ENCODE measurements around the gene DHX58. TPM values are rescaled to one million over a fixed set of nuclear protein-coding genes. Genes with fewer than 3 reads are reported as not detected.

Gene DHX58
- total and polyA plus RNA-seq, 10 of the 15 experiments (the other 5 are each of a cell fraction or from before 2014, with no cell fraction given), result 3.5 to 69.8 (median 16.4) TPM

DNA sequence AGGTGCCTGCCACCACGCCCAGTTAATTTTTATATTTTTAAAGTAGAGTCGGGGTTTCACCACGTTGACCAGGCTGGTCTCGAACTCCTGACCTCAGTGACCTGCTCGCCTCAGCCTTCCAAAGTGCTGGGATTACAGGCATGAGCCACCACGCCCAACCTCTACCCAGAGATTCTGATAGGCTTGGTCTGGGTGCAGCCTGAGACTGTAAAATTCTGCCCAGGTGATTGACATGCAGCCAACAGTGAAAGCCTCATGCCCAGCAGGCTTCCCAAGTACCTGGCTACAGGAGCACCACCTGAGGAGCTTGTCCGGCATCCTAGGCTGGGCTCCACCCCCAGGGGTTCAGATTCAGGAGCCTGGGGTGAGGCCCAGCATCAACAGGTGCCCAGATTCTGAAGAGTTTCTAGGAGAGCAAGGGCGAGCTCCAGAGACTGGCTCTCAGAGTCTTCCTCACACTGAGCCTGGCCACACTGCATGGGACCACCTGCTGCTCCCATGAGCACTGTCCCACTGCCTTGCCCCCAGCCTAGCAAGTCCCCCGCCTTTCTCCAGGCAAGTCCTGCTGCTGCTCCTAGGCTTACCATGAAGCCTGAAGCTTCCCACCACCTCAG lies 30.9 kb downstream of the DHX58 start:
- no peaks in the 10 kb centered on the region for H3K36me3 ChIP-seq (ENCODE audit: control insufficient read depth in 2 of 2, insufficient read depth in 2 of 2, low read length in 1 of 2)
- DNase-seq (ENCODE audit: low read depth, low spot score) (no peak), FAIRE-seq (no peak), ATAC-seq (no peak)
- no peaks in the 10 kb centered on the region for H4K20me1 ChIP-seq (ENCODE audit: control insufficient read depth, insufficient read depth)
- H3K4me3 ChIP-seq, result no peak overlapping the region
- H3K27me3 ChIP-seq (replicated peaks in 1 of 2; ENCODE audit: control insufficient read depth in 2 of 2, insufficient read depth in 2 of 2, low read length in 1 of 2), result no peaks in the 10 kb centered on the region
- H3K27ac ChIP-seq (ENCODE audit: control insufficient read depth, insufficient read depth), result no peak overlapping the region
- intact Hi-C loops (cut with micrococcal nuclease; ENCODE audit: unreplicated experiment) (no loop called here), in situ Hi-C loops (cut with MboI) (no loop called here)
- RAD21 ChIA-PET (ENCODE audit: unreplicated experiment), result no interaction called here
- H2AFZ ChIP-seq (ENCODE audit: control insufficient read depth, low read depth, low read length), result no peak overlapping the region
- TF ChIP-seq CBX3 (IDR thresholded peaks at IDR 0.05; ENCODE audit: borderline replicate concordance, low read depth) (no peak), MEF2B (IDR thresholded peaks at IDR 0.05; ENCODE audit: partially characterized antibody, poor library complexity, severe bottlenecking) (no peak), SREBF2 (IDR thresholded peaks at IDR 0.05; ENCODE audit: low read length) (no peak), FOXM1 (IDR thresholded peaks at IDR 0.05; ENCODE audit: low read depth, low read length) (no peak), NFIC (IDR thresholded peaks at IDR 0.05; ENCODE audit: low read depth, low read length) (no peak), PML (IDR thresholded peaks at IDR 0.05; ENCODE audit: low read length) (no peak), CEBPB (IDR thresholded peaks at IDR 0.05; ENCODE audit: borderline replicate concordance in 1 of 2, low read depth in 2 of 2, low read length in 2 of 2) (no peak), ATF7 (IDR thresholded peaks at IDR 0.05; ENCODE audit: low read depth) (no peak), SREBF1 (IDR thresholded peaks at IDR 0.05; ENCODE audit: low read length) (no peak), NR2C2 (IDR thresholded peaks at IDR 0.05; ENCODE audit: borderline replicate concordance, control insufficient read depth, insufficient read length, low read depth) (no peak), BMI1 (IDR thresholded peaks at IDR 0.05; ENCODE audit: borderline replicate concordance) (no peak), FOXK2 (IDR thresholded peaks at IDR 0.05) (no peak), ASH2L (IDR thresholded peaks at IDR 0.05; ENCODE audit: borderline replicate concordance, low read depth) (no peak), HDAC6 (IDR thresholded peaks at IDR 0.05; ENCODE audit: unreplicated experiment) (no peak)
- TF ChIP-seq, protein P1, sequence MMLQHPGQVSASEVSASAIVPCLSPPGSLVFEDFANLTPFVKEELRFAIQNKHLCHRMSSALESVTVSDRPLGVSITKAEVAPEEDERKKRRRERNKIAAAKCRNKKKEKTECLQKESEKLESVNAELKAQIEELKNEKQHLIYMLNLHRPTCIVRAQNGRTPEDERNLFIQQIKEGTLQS (IDR thresholded peaks at IDR 0.05; ENCODE audit: borderline replicate concordance, extremely low read depth, low read depth, low read length), result no peak
- TF ChIP-seq, protein P2, sequence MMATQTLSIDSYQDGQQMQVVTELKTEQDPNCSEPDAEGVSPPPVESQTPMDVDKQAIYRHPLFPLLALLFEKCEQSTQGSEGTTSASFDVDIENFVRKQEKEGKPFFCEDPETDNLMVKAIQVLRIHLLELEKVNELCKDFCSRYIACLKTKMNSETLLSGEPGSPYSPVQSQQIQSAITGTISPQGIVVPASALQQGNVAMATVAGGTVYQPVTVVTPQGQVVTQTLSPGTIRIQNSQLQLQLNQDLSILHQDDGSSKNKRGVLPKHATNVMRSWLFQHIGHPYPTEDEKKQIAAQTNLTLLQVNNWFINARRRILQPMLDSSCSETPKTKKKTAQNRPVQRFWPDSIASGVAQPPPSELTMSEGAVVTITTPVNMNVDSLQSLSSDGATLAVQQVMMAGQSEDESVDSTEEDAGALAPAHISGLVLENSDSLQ (IDR thresholded peaks at IDR 0.05), result no peak
- POLR2A ChIA-PET, result no interaction called here
- 17% methylated on average over 9 of the region's 9 CpGs for WGBS (ENCODE audit: insufficient coverage, insufficient replicate concordance, low lambda C conversion rate, missing lambda C conversion rate)
- no peaks in the 10 kb centered on the region for H3K4me1 ChIP-seq (ENCODE audit: control insufficient read depth, insufficient read depth, low read length)
- SMC1A ChIA-PET (ENCODE audit: uncharacterized antibody, unreplicated experiment), result no interaction called here
- H3K4me2 ChIP-seq (ENCODE audit: control insufficient read depth, insufficient read depth), result no peak overlapping the region
- BruUV-seq (replicated peaks), result no TSS peak
- no peaks in the 10 kb centered on the region for H3K79me2 ChIP-seq (ENCODE audit: control insufficient read depth, insufficient read depth, low read length)
- no peak overlapping the region for H3K9ac ChIP-seq (ENCODE audit: control insufficient read depth, insufficient read depth, low read length)
- CTCF ChIA-PET, result no interaction called here
- no peaks in the 10 kb centered on the region for H3K9me3 ChIP-seq (replicated peaks; ENCODE audit: control insufficient read depth, insufficient read depth, low read length)
